HG03135 (cell line): ENCODE results near the gene KRT83.
"Not testable (repeated sequence)": the region's sequence is repeated elsewhere in the genome, so short reads cannot be mapped to it uniquely, and the experiment has no call there.

Experiments
- ATAC-seq: cut with Tn5 transposase; IDR thresholded peaks from one replicate; pipeline ENCODE4 v1.9.1; 2021; ENCODE audit warnings: mild to moderate bottlenecking, moderate library complexity; ENCODE audit not compliant: unreplicated experiment

The KRT83 gene

DNA sequence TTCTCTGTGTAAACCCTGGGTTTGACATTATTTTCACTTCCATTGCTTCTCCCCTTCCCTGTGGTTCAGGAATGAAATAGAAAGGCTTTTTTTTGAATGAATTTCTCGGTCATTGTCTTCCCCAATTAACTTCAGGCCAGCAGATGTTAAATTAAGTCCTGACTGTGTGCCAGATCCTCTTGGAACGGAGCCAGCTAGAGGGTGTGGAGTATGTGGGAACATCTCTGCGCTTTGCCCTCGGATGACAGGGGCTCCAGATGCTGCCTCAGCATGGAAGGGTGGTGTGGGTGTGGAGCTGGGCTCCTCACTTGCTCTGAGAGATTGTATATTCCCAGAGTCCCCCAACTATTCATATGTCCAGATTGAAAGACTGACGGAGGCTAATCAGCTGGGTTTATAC lies 33.0 kb upstream of the KRT83 start:
- no peak for ATAC-seq

DNA sequence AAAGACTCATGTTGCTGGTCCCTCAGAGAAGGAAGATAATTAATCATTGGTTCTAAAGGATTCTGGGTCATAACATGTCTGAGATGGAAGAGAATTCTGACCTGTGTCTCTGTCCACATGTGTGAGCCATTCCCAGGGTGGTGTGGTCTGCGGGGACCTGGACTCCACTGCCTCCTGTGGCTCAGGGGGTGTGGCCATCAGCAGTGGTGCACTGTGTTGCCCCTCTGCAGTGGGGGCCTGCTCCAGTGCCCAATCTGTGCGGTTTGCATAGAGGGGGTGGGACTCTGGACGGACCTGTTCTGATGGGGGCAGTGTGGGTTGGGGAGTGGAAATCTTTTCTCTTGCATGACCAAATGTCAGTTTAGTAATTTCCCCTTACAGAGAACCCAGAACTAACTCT lies 32.6 kb upstream of the KRT83 start:
- ATAC-seq = no peak

DNA sequence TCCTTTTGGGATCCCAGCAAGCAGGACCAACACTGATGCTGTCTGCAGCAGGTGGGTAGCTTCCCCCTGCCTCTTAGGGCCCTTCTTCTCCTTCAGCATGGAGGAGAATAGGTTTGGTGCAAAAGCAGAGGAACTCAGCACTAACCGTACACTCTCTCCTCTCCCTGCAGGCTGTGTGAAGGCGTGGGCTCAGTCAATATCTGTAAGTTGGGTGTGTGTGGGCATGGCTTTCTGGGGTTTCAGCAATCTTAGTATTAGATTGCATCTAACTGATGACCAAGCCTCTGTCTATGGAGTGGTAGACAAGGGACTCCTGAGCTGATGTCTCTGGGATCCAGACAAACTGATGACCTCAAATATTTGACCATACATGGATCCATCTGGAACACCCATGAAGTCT lies 31.8 kb upstream of the KRT83 start:
- no peak for ATAC-seq

DNA sequence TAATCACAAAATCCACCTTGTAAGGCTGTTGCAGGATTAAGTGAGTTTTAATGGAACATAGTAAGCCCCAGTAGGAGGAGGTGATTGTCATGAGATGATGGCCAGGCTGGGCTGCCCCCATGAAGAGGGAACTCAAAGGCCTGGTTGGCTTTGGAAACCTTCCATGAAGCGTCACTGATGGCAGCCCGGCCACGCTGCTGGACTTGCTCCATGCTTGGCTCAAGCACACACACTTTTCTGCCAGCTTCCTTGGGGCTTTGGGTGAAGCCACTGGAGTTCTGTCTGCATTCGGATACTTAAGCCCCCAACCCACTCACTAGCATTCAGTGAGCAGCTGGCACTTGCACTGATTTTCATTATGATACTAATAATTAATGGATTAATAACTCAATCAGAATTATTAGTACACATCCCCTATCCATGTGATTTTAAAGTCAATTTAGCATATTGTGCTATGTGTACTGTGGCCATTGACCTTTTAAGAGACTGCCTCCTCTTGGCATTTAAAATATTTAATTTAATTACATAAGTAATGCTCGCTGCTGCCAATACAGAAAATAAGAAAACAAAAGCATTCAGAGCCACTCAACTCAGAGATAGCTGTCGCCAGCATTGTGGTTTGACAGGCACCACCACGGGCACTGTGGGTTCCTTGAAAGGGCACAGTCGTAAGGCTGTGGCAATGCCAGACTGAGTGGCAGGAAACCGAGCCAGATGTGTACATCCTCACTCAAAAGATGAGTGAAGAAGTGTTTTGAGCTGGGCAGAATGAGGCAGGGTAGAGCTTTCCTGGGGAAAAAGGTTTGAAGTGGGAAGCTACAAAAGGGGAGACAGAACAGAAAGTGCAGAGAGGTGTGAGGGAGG lies 30.2 kb upstream of the KRT83 start:
- no peak for ATAC-seq

DNA sequence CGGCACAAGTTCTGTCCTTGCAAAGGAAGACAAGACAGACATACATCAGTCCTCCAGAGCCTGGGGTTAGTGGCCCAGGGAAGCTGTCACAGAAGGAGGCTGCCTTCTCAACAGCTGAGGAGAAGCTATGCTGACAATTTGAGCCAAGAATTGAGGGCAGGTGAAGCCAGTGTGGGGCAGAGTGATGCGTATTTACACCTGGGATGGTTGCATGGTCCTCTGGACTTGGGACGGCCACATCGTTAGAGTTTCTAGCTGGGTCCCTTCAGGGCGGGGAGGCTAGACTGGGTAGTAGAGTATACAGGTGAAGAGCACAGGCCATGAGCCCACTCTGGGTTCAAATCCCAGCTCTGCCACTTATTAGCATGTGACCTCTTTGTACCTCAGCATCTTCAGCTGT lies 29.6 kb upstream of the KRT83 start:
- ATAC-seq = no peak

DNA sequence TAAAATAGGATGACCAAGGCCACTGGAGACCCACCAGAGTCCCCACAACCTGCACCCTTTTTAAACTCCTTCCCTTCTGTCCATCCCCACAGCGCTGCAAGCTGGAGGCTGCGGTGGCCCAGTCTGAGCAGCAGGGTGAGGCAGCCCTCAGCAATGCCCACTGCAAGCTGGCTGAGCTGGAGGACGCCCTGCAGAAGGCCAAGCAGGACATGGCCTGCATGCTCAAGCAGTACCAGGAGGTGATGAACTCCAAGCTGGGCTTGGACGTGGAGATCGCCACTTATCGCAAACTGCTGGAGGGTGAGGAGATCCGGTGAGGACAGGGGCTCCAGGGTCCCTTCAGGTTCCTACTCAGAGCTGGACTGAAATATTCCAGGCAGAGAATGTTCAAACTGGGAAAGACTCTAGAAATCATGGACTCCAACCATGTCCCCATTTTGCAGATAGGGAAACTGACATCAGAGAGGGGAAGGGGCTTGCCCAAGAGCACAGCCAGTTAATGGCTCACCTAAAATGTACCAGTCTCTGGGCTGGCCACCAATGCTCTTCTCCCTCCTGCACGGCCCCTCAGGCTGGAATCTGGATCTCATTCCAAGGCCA lies 28.9 kb upstream of the KRT83 start:
- ATAC-seq = no peak

DNA sequence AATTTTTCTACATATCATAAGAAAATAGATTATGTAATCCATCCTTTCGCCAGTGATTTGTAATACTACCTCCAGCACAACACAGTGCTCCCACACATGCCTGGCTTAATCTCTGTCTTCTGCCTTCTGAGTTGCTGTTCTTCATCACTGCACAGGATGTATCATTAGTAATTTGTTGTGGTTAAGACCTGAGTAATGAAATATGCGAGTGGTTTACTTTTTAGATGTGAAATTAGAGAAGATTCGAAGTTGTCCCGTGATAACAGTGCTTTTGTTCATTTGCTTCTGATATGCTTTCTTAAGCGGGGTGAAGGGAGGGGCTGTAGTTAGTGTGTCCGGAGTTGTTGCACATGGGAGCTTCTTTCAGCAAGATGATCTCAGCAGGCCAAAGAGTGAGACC lies 28.0 kb upstream of the KRT83 start:
- ATAC-seq = no peak

DNA sequence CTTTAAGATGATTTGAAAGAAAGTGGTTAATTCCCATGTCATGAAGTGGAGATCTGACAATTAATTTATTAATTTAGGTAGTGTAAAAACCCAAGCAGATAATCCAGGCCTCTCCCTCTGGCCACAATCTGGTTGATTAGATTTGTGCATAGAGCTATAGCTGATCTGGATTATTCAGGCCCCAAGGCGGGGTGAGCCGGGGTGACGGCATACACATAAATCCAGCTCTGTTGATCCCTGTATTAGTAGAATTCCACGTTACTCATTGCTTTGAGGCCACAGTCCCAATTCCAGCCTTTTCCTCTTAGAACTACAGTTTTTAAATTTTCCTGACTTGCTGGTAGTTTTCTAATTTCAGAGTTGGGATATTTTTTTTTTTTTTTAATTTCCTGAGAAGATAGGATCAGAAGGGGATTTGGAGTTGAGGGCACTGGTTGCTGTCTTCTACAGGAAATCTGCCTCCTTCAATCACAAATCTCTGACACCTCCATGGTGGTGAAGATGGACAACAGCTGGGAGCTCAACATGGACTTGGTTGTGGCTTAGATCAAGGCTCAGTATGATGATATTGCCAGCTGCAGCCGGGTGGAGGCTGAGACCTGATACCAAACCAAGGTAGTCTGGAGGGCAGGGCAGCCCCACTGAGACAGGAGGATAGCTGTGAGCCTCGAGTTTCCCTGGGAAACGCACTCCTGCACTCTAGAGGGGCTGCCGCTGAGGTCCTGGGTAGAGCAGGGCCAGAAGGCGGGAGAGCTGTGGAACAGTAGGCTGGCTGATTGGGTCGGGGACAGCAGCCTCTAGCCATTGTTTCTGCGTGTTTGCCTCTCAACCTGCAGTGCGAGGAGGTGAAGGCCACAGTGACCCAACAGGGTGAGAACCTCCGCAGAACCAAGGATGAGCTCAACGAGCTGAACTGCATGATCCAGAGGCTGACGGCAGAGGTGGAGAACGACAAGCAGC lies 26.6 kb upstream of the KRT83 start:
- ATAC-seq = no peak

DNA sequence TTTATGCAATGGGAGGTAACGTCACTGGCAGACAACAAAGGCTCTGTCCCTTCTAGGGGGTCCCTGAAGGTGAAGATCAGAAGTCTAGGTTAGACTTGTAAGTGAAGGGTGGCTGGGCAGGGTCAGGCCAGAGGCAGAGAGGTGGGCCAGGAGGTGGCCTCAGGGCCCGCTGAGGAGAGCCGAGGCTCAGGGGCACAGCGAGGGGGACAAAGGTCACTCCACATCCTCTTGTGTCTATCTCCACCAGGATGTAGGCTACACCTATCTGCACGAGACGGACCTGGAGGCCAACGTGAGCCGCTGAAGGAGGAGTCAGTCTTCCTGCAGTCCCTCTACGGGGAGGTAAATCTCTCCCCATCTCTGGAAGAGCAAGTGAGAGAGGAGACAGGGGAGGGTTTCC lies 25.8 kb upstream of the KRT83 start:
- no peak for ATAC-seq

DNA sequence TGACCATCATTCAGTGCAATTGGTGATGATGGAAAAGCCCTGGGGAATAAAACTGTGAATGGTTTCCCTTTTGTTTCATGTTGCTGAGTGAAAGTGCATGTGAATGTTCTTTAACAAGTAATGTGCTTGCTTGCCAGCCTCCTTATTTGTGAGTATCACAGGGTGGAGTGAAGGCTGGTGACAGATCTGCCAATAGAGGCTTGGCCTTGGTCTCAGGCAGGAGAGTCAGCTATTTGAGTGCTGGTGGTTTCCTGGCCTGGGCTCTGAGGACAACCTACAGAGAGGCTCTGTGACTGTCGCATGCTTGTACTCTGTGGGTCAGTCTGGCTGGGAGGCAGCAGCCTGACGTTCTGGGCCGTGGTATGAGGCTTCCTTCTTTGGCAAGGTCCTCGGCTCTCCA lies 25.4 kb upstream of the KRT83 start:
- no peak for ATAC-seq

DNA sequence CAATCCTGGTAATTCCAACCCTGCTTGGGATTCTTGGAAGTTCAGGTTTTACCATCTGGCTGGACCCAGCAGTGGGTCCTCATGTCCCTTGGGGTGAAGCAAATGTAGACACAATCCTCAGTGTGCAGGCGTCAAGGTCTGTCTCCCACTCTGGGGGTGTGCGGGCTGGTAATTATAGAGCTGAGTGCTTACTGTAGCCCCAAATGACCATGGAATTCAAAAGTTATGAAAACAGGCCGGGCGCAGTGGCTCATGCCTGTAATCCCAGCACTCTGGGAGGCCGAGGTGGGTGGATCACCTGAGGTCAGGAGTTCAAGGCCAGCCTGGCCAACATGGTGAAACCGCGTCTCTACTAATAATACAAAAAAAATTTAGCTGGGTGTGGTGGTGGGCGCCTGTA lies 23.8 kb upstream of the KRT83 start:
- not testable (repeated sequence) for ATAC-seq

DNA sequence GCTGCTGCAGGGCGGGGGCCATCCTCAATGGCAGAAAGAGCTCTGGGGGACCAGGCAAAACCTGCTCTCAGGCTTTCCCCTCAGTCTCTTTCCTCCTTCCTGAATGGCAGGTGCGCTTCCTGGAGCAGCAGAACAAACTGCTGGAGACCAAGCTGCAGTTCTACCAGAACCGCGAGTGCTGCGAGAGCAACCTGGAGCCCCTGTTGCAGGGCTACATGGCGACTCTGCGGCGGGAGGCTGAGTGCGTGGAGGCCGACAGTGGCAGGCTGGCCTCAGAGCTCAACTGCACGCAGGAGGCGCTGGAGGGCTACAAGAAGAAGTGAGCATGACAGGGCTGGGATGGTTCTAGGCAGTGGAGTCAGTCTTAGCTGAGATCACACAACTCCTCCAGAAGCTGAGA lies 22.9 kb upstream of the KRT83 start:
- ATAC-seq = no peak

DNA sequence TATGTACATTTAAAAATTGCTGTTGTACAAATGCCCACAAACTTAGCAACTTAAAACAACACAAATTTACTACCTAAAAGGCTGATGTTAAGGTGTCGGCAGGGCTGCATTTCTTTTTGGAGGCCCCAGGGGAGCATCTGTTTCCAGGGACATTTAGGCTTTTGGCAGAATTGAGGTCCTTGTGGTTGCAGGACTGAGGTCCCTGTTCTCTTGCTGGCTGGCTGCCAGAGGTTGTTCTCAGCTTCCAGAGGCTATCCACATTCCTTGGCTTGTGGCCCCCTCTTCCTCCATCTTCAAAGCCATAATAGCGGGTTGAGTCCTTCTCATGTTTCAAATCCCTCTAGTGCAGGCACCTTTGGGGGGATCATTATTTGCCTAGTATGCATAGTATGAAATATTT lies 22.4 kb upstream of the KRT83 start:
- ATAC-seq = no peak

DNA sequence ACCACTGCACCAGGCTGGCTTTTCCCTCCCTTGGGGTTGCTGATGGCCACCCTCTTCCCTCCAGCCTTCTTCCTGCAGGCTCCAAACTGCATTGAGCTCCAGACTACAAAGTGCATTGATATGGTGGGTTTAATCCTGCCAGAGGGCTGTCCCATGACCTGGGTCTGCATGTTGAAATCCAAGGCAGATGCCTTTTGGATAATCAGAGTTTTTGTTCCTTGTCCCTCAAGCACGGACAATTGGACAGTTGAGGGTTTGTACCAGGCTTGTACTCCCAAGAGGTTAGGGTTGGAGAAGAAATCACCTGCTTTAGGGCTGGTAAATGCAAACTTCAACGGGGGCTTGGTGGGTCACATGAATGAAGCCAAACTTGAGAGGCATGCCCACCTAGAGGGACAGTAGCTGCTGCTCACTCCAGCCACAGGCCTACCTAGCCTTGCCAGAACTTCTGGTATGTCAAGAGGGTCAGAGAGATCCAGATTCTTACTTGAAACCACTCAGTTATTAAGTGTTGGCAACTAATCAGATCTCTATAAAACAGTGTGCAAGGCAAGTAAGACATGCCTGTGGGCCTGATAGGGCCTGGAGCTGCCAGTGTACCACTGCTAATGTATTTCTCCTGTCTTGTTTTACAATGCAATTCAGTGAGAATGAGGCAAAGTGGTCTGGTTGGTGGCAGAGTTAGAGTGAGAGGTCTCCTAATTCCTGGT lies 21.7 kb upstream of the KRT83 start:
- no peak for ATAC-seq

DNA sequence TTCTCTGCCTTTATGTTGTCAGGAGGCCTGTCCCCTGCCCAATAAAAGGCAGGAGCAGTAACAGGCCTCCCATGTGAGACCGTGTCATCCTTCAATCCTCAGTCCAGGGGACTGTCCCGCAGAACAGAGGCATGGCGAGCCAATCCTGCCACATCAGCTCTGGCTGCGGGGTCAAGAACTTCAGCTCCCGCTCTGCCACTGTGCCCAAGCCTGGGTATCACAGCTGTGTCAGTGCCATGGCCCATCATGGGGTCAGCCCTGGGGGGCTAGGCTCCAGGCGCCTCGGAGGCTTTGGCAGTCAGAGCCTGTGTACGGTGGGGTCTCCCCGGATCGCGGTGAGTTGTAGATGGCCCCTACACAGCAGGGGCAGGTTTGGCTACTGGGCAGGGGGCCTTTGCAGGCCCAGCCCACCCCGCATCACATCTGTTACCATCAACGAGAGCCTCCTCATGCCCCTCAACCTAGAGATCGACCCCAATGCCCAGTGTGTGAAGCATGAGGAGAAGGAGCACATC lies 19.9 kb upstream of the KRT83 start:
- ATAC-seq = no peak

DNA sequence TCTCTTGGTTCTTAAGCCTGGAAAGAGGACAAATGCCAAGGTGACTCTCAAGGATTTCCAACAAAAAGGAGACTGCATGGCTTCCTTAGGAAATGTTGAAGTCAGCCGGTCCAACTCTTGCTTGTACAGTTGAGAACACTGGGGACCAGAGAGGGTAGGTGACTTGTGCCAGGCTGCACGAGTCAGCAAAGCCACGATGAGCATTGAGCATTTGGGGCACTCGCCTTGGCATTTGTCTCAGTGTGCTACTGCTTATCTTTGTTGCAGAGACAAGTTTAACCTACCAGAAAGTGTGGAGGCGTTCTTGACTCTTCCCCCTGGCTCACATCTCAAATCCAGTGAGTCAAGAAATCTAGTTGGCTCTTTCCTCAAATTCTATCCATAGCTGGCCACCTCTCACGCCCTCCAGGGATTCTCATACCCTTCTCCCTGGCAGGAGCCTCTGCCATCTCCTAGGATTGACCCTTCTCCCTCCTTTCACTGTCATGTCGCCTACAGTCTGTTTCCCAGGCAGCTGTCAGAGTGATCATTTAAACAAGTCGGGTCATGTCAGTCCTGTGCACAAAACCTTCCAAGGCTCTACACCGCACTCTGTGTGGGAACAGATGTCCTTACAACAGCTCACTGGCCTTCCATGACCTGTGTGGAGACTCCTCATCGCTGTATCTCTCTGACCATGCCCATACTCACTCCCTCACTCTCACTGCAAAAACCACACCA lies 17.2 kb upstream of the KRT83 start:
- no peak for ATAC-seq

DNA sequence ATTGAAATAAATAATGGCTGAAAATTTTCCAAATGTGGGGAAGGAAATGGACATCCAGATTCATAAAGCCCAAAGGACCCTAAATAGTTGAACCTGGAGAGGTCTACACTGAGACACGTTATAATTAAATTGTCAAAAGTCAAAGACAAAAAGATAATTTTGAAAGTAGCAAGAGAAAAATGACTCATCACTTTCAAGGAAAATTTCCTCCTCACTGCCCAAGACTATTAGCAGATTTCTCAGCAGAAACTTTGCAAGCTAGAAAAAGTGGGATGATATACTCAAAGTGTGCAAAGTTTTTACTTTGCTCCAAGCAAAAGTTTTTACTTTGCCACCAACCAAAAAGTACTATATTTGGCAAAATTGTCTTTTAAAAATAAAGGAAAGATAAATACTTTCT lies 15.9 kb upstream of the KRT83 start:
- no peak for ATAC-seq

DNA sequence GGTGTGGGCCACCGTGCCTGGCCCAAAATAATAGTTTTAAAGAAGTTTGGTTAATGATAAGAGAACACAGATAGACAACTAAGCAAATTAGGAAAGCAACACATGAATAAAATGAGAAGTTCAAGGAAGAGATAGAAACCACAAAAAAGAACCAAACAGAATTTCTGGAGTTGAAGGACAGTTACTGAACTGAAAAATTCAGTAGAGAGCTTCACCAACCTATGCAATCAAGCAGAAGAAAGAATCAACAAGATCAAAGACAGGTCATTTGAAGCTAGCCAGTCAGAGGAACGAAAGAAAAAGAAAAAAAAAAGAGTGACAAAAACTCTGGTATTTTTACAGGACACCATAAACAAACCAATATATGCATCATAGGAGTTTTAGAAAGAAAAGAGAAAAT lies 15.4 kb upstream of the KRT83 start:
- no peak for ATAC-seq

DNA sequence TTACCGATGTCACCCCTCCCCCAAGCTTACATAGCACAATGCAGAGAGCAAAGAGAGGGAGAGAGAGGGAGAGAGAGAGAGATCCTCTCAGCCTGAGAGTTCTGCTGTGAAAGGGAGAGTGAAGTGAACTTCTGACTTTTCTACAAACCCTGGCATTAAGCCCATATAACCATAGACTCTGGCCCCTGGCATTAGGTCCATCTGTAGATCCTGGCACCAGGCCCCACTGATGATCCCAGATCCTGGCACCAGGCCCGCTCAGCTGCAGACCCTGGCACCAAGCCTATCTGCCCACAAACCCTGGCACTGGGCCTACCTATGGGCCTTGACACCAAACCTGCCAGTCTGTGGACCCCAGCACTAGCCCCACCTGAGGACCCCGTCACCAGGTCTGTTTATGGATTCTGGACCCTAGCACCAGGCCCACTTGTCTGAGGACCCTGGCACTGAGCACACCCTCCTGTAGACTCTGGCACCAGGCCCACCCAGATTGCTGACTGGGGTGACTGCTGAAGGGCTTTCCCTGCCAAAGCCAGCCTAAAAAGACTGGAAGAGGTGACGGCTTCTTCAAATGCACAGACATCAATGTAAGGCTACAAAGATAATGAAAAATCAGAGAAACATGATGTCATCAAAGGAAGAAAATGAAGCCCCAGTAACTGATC lies 14.5 kb upstream of the KRT83 start:
- no peak for ATAC-seq

DNA sequence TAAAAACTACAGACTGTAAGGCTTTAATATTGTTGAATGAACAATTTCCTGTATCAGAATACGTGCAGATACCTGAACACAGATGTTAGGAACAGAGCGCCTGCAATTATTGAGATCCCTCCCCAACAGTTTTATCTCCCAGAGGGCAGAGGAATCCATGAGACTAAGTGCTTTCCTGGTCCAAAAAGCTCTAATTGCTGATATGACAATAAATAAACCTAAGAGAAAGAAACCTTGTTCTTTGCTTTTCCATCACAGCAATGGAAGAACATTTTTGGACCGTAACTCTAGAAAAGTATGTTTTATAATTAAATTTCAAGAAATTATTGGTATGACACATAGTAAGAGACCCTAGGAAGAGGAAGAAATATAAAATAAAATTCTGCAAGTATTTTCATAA lies 13.0 kb upstream of the KRT83 start:
- ATAC-seq = no peak
